GM19395 (cell line): ENCODE measurements around the gene SLC12A4.
A peak's percentile ranks its signal among the peaks of the same experiment; 100 is the strongest.
"Not testable (repeated sequence)": the region's sequence is repeated elsewhere in the genome, so short reads cannot be mapped to it uniquely, and the experiment has no call there.

Experiments used
- ATAC-seq: cut with Tn5 transposase; IDR thresholded peaks from one replicate; pipeline ENCODE4 v1.9.1; 2021; ENCODE audit warnings: mild to moderate bottlenecking, moderate library complexity; ENCODE audit not compliant: unreplicated experiment

SLC12A4 gene

GRCh38 chr16:67988675-67989074 lies 20.2 kb upstream of the SLC12A4 start:
- no peak for ATAC-seq

GRCh38 chr16:67987460-67988160 lies 19.2 kb upstream of the SLC12A4 start:
- no peak for ATAC-seq

- no peak for ATAC-seq
These were observed 18.5 kb upstream of the SLC12A4 start for GRCh38 chr16:67986949-67987348.

GRCh38 chr16:67982011-67982696 lies 13.7 kb upstream of the SLC12A4 start:
- no peak for ATAC-seq

- ATAC-seq: no peak
These were observed 11.7 kb upstream of the SLC12A4 start, which contains the start of gene DPEP3 for GRCh38 chr16:67979955-67980678. TSS of gene DPEP3 (minus strand) at chr16:67980499. CDS start at chr16:67980380, 119 bp downstream.

GRCh38 chr16:67977469-67978227 lies 9.2 kb upstream of the SLC12A4 start:
- no peak for ATAC-seq

GRCh38 chr16:67977005-67977404 lies 8.6 kb upstream of the SLC12A4 start:
- no peak for ATAC-seq

GRCh38 chr16:67976205-67976604 lies 7.8 kb upstream of the SLC12A4 start:
- ATAC-seq: no peak

- no peak for ATAC-seq
These were observed 7.1 kb upstream of the SLC12A4 start for GRCh38 chr16:67975321-67976105.

- ATAC-seq: not testable (repeated sequence)
These were observed 3.8 kb upstream of the SLC12A4 start for GRCh38 chr16:67972285-67972684.

- no peak for ATAC-seq
These were observed 2.7 kb upstream of the SLC12A4 start for GRCh38 chr16:67971111-67971510.

- ATAC-seq: no peak
These were observed 1.0 kb upstream of the SLC12A4 start for GRCh38 chr16:67969254-67970039.

GRCh38 chr16:67967958-67968399 lies 458 bp downstream of the SLC12A4 start:
- peak; percentile 29 for ATAC-seq

- no peak for ATAC-seq
These were observed 1.1 kb downstream of the SLC12A4 start for GRCh38 chr16:67967183-67967957.

- no peak for ATAC-seq
These were observed 1.8 kb downstream of the SLC12A4 start for GRCh38 chr16:67966549-67967182.

- no peak for ATAC-seq
These were observed 2.5 kb downstream of the SLC12A4 start for GRCh38 chr16:67965668-67966548.

GRCh38 chr16:67964477-67965131 lies 3.8 kb downstream of the SLC12A4 start:
- no peak for ATAC-seq
